H54 (cell line): ENCODE data around the gene TSC1.

Source experiments
- DNase-seq: peaks from one replicate; pipeline ENCODE4 v3.0.0; 2011; ENCODE audit warnings: low spot score, mixed read lengths; ENCODE audit not compliant: insufficient read length
- FAIRE-seq: peaks from 3 replicates; lab custom pipeline; 2011; peaks lifted over from hg19 to GRCh38; lab: Jason Lieb, UNC
- POLR2A ChIP-seq: IDR thresholded peaks from 2 replicates; pipeline ENCODE4 v1.6.1; 2011; ENCODE audit warnings: low read depth, mild to moderate bottlenecking, low read length

Gene TSC1

DNA sequence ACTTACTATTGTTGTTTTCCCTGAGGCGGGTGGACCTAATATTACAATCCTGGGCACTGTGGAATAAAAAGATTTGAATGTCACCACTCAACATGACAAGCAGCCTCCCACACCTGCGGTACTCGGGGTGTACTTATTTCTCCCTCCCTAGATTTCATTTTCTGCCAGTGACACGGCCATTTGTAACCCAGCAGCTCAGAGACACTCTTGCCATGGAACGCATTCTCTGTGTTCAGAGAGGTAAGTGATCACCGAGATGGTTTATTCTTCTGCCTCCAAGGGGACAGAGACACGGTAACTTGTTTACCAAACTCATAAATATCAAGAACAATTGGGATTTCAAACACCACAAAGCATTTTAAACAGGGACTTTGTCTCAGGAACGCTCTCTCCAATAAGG lies 77.5 kb downstream of the TSC1 start:
- no peak for TF ChIP-seq POLR2A
- DNase-seq: no peak
- FAIRE-seq: no peak

DNA sequence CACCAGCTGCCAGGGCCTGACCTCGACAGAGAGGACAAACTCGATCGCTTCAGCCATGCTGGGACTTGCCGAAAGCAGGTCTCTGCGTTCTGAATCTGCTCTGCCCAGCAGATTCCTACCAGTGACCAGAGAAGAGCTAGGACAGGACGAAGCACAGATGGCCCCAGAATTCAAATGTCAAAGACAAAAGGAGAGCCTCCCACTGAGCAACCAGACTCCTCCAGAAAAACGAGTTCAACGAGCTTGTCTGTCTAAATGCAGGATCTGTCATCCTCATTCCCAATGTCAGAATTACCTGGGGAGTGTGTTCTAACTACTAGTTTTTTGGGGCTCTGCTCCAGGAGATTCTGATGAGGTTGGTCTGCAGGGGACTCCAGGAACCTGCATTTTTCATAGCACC lies 79.7 kb downstream of the TSC1 start:
- no peak for TF ChIP-seq POLR2A
- DNase-seq: no peak
- FAIRE-seq: no peak

DNA sequence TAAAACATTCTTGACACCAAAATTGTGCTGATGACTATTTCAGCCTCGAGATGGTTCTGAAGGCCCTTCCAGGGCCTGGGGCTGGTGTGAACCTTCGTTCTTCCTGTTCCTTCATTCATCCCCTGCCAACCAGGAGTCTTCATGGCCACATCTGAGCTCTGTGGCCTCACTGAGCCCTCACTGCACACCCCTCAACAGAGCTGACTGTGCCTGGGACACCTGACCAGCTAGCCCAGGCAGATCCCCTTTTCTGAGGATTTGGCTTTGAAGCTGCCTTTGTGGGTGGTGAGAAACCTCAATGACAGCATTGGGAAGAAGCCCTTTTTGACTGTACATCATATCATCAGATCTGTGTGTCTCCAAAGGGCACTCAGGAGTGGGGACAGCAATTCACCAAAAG lies 80.1 kb downstream of the TSC1 start:
- no peak for FAIRE-seq
- no peak for DNase-seq
- TF ChIP-seq POLR2A: no peak

DNA sequence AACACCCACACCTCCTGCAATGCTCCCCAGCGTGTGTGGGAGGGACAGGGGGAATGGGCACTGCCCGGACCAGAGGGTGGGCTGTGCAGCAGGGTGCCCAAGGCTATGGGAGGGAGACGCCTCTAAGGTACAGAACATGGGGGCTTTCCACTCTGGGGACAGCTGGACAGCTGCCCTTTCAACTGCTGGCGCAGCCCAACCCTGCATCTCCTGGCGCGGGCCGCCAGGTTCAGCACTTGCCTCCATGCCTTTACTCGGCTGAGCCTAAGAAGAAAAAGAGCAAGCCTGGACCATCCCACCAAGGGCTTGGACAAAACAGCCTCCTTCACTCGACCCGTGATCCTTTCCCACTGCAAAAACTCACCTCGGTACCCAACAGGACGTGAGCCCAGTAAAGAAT lies 81.3 kb downstream of the TSC1 start:
- FAIRE-seq (no peak), DNase-seq (no peak)
- no peak for TF ChIP-seq POLR2A

DNA sequence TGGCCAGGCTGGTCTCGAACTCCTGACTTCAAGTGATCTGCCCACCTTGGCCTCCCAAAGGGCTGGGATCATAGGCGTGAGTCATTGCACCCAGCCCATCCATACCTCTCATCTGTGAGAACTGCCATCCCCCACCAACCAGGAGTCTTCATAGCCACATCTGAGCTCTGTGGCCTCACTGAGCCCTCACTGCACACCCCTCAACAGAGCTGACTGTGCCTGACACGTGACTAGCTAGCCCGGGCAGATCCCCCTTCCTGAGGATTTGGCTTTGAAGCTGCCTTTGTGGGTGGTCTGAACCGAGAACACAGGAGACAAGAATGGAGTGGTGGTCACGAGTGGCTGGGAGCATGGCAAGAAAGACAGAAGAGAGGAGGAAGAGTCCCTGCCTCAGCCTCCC lies 81.9 kb downstream of the TSC1 start:
- TF ChIP-seq POLR2A: no peak
- DNase-seq: no peak
- FAIRE-seq: no peak

DNA sequence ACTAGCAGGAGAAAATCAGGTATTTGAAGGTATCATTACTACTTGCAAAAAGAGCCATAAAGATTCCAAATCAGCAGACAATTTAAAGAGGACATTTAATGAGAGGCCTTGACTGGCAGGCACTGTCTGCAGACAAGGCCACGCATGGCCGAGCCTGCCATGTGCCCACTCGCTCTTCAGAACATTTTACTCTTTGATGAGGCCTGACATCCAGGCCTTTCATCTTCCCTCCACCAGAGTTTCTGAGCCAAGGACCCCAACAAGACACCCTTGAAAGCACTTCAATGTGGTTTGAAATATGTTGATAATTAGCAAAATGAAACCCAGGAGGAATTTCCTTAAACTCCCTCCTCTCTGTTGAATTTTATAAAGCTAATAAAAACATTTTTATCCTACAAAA lies 82.8 kb downstream of the TSC1 start:
- FAIRE-seq (no peak), DNase-seq (no peak)
- no peak for TF ChIP-seq POLR2A

DNA sequence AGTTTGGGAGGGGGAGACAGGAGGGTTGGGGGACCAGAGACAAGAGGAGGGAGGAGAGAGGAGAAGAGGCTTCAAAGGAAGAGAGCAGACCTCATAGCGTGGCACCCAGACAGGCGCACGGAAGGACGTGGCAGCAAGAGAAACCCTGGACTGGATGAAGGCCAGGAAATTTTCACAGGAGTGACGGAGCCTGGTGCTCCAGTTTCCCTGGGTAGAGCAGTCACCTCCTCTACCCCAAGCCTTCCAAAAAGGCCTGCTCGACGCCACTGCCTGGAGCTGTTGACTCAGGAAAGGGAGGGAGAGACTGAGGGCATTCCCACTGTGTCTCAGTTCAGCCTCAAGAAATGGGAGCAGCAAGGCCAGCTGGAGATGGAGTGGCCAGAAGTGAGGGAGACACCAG lies 85.7 kb downstream of the TSC1 start:
- DNase-seq: no peak
- TF ChIP-seq POLR2A: no peak
- no peak for FAIRE-seq

DNA sequence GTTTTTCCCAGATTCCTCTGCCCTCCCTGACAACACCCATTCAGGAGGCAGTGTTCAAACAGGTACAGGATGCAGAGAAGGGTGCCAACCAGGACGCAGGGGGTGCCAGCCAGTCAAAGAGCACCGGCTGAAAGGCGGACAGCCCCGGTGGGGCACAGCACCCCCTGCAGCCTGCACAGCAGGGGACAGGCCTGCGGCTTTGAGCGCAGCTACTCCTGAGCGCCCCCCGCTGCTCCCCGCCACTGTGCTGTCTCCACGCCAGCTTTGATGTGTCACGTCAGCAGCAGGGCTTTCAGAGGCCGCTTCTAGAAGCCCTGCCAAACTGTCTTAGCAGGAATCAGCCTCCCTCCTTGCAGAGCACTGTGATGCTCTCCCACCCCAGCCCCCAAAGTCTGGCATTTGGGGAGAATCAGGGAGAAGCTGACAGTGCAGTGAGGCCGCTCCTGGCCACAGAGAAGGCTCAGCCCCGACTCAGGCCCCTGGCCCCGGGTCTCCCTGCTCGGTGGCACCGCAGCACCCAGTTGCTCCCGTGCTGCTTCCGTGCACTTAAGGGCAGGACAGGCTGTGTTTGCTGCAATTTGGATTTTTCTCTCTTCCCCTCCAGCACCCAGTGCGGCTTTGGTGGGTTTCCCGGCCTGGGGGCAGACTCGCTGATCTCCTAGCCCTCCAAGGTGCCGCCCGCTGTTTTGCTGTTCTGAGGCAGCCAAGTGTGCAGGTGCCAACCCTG lies 86.6 kb downstream of the TSC1 start:
- DNase-seq (peak; percentile 82), FAIRE-seq (no peak)
- TF ChIP-seq POLR2A: no peak

DNA sequence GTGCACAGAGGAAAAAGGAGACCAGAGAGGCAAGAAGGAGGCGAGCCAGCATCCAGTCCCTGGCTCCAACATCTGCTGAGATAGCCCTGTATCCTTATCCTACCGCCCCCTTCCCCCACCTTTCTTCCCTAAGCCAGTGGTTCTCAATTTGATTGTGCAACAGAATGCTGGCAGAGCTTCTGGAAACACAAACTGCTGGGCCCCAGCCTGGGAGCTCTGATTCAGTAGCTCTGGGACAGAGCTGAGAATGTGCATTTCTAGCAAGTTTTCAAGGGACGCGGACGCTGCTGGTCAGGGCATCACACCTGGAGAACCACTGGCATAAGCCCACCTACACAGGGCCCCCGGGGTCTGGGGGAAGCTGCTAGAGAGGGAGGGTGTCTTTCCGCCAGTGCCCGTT lies 87.4 kb downstream of the TSC1 start:
- DNase-seq (no peak), FAIRE-seq (no peak)
- no peak for TF ChIP-seq POLR2A

DNA sequence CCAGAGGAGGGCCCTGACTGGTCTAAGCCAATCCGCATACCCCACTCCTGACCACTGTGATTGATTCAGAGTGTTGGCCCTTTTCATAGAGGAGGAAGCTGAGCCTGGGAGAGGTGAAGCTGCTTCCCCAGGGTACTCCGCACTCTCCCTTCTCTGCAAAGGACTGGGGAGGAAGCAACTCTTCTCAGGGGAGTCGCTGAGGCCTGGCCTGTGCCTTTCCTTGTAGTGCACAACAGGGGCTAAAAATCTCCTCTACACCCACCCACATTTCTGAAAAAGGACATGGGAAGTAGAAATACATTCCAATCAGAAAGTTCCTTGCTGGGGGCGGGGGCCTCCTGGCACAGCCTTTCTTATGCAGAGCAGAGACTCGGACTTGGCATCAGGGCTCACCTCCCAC lies 88.5 kb downstream of the TSC1 start:
- no peak for DNase-seq
- no peak for TF ChIP-seq POLR2A
- no peak for FAIRE-seq

DNA sequence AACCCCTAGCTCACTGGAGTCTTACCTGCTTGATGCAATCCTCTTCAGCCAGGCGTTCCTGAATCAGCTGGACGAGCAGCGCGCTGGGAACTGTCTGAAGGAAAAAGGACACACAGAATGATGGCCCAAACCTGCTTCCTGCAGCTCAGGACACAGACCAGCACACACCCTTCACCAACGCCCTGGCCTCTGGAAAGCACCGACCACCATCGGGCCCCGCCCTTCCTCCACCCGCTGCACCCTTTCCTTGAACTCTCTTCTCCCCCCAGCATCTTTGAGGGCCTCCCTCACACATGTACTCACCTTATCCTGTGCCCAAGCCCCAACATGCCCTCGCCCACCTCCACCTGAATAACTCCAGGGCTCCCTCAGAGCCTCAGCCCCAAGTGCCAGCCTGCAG lies 89.6 kb downstream of the TSC1 start:
- no peak for DNase-seq
- no peak for FAIRE-seq
- TF ChIP-seq POLR2A: no peak

DNA sequence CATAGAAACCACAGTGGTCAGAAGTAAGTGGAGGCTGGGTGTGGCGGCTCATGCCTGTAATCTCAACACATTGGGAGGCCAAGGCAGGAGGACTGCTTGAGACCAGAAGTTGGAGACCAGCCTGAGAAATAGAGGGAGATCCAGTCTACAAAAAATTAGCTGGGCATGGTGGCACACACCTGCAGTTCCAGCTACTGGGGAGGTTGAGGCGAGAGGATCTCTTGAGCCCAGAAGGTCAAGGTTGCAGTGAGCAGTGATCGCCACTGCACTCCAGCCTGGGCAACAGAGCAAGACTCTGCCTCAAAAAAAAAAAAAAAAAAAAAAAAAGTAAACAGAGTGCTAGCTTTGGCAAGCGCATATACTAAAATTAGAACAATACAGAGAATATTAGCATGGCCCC lies 90.9 kb downstream of the TSC1 start:
- no peak for DNase-seq
- TF ChIP-seq POLR2A: no peak
- no peak for FAIRE-seq

DNA sequence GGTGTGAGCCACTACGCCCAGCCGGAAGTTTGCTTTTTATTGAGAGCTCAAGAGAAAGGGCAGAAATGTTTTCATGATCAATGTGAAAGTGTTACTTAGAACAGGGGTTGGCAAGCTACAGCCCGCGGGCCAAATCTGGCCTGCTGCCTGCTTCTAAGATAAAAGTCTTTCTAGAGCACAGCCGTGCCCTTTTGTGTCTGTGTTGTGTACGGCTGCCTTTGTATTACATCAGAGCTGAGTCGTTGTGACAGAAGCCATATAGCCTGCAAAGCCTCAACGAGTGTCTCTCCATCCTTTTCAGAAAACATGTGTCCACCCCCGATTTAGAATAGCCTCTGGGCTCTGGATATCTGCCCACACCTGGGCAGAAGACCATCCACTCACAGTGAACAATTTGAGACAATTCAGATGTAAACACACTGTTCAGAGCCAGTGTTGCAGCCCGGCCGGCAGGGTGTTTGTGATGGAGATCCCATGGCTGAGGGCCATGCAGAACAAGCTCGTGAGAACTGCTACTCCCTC lies 95.2 kb downstream of the TSC1 start:
- TF ChIP-seq POLR2A: no peak
- no peak for DNase-seq
- no peak for FAIRE-seq

DNA sequence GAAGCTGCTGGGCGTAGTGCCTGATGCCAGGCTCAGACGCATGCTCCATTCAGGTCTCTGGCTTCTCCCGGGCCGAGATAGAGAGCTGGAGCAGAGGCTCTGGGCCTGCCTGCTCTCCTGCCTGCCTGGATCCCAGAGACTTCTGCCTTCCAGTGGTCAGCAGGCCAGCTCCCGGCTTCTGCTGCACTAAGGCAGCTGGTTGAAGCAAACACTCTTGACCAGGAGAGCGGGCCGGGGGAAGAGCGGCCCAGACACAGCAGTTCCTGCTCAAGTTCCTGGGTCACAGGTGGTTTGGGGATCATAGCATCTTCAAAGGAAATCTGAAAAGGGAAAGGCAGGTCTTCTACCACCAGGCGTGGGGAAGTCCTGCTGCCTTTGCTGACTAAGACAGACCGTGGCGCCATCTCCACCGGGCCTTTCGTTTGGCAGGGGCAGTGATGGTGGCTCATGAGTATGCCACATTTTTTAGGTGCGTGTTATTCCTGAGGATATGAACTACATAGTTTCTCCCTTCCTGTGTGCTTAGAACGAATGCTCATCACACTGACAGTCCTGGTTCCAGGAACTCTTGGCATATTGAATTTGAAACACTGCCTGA lies 97.4 kb downstream of the TSC1 start:
- TF ChIP-seq POLR2A: no peak
- FAIRE-seq (no peak), DNase-seq (no peak)
